ENCODE measurements around the gene KAT5.

DNA sequence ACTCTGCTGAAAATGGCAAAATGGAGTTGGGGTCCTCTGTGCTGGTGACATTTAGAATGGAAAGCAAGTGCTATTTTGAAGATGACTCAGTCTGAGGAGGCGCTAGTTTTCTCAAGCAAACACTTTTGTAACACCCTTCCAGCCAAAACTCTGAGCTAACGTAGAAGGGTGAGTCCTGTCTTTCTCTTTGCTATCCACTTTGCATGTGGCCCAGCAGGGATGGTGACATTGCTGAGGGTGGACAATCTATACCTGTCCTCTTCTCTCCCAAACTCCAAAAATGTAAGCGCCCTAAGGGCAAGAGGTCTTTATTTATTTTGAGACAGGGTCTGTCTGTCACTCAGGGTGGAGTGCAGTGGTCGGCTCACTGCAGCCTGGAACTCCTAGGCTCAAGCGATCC, 3.6 kb upstream of the KAT5 start:
- TF ChIP-seq, protein P1, sequence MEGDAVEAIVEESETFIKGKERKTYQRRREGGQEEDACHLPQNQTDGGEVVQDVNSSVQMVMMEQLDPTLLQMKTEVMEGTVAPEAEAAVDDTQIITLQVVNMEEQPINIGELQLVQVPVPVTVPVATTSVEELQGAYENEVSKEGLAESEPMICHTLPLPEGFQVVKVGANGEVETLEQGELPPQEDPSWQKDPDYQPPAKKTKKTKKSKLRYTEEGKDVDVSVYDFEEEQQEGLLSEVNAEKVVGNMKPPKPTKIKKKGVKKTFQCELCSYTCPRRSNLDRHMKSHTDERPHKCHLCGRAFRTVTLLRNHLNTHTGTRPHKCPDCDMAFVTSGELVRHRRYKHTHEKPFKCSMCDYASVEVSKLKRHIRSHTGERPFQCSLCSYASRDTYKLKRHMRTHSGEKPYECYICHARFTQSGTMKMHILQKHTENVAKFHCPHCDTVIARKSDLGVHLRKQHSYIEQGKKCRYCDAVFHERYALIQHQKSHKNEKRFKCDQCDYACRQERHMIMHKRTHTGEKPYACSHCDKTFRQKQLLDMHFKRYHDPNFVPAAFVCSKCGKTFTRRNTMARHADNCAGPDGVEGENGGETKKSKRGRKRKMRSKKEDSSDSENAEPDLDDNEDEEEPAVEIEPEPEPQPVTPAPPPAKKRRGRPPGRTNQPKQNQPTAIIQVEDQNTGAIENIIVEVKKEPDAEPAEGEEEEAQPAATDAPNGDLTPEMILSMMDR (IDR thresholded peaks at IDR 0.05; ENCODE audit: extremely low read depth in 1 of 2, insufficient read depth in 1 of 2, low read depth in 1 of 2, low read length in 2 of 2) = no peak
- TF ChIP-seq MYC (IDR thresholded peaks at IDR 0.05; ENCODE audit: low read depth, low read length) (no peak), POLR2A (IDR thresholded peaks at IDR 0.05; ENCODE audit: low read depth, low read length) (no peak), POLR2AphosphoS5 (IDR thresholded peaks at IDR 0.05; ENCODE audit: insufficient read depth, low read depth, low read length) (no peak), FOS (IDR thresholded peaks at IDR 0.05; ENCODE audit: borderline replicate concordance, insufficient read depth, low read length) (no peak), EZH2 (IDR thresholded peaks at IDR 0.05; ENCODE audit: borderline replicate concordance, low read depth, low read length, severe bottlenecking) (no peak), JUN (IDR thresholded peaks at IDR 0.05; ENCODE audit: borderline replicate concordance, insufficient read depth, insufficient read length, low read depth) (no peak)
- TF ChIP-seq, protein P2, sequence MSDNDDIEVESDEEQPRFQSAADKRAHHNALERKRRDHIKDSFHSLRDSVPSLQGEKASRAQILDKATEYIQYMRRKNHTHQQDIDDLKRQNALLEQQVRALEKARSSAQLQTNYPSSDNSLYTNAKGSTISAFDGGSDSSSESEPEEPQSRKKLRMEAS (IDR thresholded peaks at IDR 0.05; ENCODE audit: insufficient read depth, insufficient read length) = no peak

Data from endothelial cell of umbilical vein (primary cell).